HG03565 (cell line): ENCODE measurements around the gene AP3S2.
"Not testable (repeated sequence)": the region's sequence is repeated elsewhere in the genome, so short reads cannot be mapped to it uniquely, and the experiment has no call there.

Experiments
- ATAC-seq: cut with Tn5 transposase; IDR thresholded peaks from one replicate; pipeline ENCODE4 v1.9.1; 2021; ENCODE audit warnings: mild to moderate bottlenecking, moderate library complexity; ENCODE audit not compliant: unreplicated experiment

Gene AP3S2

DNA sequence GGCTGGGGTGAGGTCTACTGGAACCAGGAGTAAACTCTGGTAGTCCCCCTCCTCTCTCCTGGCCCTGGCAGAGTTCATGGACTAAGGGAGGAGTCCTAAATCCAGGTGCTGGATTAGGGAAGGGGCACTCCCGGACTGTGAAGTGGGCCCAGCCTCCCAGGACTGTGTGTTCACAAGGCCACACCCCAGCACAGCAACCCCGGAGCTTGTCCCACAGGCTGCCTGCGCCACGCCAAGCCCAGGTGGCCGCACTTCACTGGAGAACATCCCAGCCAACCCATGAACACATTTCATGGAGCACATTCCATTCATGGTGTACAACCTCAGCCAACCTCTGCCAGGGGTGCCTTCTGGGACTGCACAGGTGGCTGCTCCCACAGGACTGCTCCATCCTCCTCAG, 10.7 kb upstream of the AP3S2 start:
- no peak for ATAC-seq

DNA sequence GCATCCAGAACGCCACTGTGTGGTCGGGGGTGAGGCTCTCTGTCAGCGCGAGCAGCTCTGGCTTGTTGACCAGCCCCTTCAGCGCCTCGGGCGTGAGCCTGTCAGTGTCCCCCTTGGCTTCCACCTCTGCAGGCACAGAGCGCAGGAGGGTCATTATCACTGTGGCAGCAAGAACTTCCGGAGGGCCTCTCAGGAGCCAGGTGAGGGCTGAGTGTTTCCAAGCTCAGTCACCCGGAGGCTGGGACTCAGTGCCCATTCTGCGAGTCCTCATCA, 10.0 kb upstream of the AP3S2 start:
- ATAC-seq = no peak

GRCh38 chr15:89903015-89903857, 9.4 kb upstream of the AP3S2 start:
- ATAC-seq = no peak

- ATAC-seq = no peak
Observed at GRCh38 chr15:89900849-89901248, 7.1 kb upstream of the AP3S2 start.

- no peak for ATAC-seq
Observed at GRCh38 chr15:89899951-89900567, 6.3 kb upstream of the AP3S2 start.

- no peak for ATAC-seq
Observed at GRCh38 chr15:89899295-89899945, 5.6 kb upstream of the AP3S2 start.

DNA sequence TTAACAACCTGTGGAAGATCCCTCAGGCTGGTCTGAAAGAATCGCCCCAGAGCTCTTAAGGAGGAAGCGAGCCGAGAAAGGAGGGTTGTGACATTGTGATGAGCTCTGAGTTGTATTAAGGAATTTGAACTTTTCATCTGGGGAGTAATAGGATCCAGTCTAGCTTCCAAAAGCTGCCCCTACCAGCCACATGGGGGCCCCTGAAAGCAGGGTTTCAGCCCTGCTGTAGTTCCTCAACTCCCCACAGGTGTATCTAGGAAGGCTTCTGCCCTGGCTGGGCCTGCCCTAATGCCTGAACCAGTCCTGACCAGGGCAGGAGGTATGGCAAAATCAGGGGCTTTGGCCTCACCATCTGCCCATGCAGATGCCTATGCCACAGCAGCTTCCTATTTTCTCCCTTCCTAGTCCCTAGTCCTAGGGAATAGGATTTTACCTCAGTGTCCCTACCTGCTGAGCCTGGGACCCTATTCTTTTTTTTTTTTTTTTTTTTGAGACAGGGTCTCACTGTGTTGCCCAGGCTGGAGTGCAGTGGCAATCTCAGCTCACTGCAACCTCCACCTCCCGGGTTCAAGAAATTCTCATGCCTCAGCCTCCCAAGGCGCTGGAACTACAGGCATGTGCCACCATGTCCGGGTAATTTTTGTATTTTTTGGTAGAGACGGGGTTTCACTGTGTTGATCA, 5.0 kb upstream of the AP3S2 start:
- no peak for ATAC-seq

DNA sequence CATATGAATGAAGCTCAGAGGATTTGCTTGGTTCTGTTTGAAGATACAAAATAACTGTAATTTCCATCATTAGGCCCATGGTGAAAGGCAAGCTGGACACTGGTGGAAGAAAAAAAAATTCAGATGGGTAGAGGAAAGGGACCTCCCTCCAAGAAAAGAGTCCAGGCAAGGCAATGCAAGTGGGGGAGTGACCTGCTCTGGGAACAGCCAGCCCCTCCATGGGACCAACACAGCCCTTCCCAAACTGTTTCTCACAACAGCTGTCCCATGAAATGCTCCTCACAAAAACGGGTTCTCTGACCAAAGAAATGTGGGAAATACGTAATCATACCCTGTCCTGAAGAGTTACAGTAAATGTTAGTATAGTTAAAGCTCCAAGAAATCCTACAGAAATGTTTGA, 4.4 kb upstream of the AP3S2 start:
- ATAC-seq = no peak

DNA sequence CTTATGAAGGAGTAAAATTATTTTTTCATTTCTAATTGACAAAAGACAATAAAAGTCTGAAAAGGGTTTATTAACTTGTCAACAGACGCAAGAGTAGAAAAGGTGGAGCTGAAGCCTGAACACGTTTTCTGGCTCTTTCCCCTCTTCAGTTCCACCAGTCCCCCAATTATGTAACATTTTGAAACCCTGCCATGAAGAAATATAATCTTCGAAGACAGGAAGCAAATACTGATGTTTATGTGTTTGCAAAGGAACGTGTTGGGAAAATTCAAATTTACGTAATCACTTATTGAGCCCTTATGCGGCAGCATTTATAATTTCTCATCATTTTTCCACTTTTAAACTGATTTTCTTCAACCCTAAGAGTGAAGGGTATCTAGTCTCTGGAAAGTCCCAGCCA, 767 bp downstream of the AP3S2 start:
- ATAC-seq = no peak

- ATAC-seq = no peak
Observed at GRCh38 chr15:89888214-89888804, 5.5 kb downstream of the AP3S2 start.

- ATAC-seq = no peak
Observed at GRCh38 chr15:89885611-89886010, 8.2 kb downstream of the AP3S2 start.

DNA sequence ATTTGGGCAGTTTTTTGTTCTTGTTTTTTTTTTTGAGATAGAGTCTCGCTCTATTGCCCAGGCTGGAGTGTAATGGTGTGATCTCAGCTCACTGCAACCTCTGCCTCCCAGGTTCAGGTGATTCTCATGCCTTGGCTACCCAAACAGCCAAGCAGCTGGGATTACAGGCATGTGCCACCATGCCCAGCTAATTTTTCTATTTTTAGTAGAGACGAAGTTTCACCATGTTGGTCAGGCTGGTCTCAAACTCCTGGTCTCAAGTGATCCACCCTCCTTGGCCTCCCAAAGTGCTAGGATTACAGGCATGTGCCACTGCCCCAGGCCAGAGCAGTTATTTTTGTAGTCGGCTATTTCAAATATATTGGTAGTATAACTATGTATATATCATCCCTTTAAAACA, 8.6 kb downstream of the AP3S2 start:
- ATAC-seq = not testable (repeated sequence)

DNA sequence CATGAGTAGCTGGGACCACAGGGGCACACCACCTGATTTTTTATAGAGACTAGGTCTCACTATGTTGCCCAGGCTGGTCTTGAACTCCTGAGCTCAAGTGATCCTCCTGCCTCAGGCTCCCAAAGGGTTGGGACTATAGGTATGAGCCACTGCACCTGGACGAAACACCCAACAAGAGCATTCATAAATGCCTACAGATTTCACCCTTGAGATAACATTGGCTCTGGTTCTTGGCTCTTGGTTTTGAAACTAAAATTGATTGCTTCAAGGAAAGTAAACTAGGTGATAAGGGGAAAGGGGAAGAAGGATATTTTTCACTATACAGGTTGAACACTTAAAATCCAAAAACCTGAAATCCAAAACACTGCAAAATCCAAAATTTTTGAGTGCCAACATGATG, 10.3 kb downstream of the AP3S2 start:
- ATAC-seq = no peak

- ATAC-seq = no peak
Observed at GRCh38 chr15:89880727-89881126, 13.1 kb downstream of the AP3S2 start.

DNA sequence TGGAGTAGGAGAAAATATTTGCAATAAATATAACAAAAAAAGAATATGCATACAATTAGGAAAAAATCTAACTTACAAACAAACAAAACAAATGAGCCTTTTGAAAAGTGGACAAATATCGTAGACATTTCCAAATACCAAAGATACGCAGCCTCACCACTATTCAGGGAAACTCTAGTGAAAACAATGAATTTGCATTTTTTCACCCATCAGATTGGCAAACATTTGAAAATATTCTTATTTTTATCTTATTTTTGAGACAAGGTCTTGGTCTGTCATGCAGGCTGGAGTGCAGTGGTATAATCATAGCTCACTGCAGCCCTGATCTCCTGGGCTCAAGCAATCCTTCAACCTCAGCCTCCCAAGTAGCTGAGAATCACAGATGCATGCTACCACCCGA, 15.5 kb downstream of the AP3S2 start:
- ATAC-seq = no peak

GRCh38 chr15:89877083-89877425, 16.7 kb downstream of the AP3S2 start:
- no peak for ATAC-seq

DNA sequence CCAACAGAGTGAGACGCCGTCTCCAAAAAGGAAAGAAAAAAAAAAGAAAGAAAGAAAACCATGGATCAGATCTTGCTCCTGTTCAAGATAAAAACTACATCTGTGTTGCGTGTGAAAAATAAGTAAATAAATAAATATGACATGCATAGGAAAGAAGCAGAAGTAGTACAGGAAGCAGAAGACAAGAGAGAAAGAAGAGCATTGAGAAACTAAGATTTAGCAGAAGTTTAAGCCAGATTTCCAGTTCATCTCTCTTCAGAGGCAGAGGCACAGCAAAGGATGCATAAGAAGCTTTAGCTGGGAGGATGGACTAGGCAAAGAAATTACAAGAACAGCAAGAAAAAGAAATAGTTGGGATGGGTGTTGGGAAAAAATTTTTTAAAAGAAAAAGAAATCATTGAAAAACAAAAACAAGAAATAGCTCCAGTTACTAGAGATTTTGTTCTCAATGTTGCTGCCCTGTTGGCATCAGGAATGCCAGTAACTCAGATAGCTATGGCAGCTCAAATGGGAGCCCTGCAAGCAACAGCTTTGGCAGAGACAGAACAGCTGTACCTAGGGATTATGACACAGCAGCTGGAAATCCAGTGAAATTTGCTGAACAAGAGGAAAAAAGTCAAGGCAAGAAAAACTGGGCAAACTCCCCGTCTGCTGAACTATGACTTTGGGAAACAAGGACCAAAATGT, 17.3 kb downstream of the AP3S2 start:
- no peak for ATAC-seq

GRCh38 chr15:89875741-89876140, 18.1 kb downstream of the AP3S2 start:
- no peak for ATAC-seq

DNA sequence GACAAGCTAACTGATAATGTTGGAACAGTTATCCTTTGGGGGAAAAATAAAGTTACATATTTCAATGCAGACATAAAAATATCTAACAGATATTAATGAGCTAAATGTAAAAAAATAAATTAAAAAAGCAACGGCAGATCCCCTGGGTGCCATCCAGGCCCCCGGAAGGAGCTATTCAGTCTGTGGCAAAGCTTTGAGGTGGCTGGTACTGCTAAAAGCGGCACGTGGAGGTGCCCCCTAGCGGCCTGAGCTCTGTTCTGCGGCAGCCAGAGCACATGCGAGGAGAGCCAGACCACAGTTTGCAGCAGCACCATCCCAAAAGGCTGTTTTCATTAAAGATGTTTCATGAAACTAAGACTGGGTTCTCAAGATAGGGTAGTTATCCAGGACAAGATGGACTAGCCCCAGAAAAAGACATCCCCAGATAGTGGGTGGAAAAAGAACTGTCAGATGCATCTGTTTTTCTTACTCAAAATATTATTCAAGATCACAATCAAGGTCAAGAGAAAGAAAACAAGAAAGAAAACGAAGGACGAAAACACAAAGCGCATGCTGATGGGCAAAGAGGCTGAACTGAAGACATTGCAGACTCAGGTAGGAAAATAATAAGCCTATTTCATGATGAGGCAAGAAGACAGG, 18.7 kb downstream of the AP3S2 start:
- peak; percentile 78 for ATAC-seq

DNA sequence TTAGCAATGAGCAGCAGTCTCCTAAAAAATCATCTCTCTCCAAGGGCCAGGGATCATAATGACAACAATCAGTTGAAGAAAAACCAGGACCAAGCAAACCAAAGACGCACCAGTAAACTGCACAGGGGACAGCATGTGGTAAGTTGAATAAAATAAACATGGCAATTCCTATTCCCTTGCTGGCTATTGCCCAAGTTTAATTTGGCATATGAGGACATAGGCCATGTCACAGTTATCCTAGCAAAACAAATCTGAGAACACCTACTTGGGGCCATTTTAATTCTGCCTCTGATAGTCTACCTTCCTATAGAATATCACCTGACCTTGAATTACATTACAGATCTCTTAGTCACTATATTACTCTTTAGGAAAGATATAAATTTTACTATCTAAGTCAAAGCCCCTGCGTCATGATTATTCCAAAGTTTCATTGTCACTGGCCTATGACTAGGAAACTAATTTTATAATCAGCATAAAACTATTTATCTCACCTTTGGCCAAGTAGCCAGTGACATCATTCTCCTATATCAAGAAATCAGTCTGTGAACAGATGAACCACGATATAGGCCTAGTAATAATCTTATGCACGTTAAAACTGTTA, 23.0 kb downstream of the AP3S2 start:
- ATAC-seq = no peak
